IPS-NIHi7 (cell line): ENCODE measurements around the gene CBX2.
"Not testable (repeated sequence)": the region's sequence is repeated elsewhere in the genome, so short reads cannot be mapped to it uniquely, and the experiment has no call there.

Source experiments
- DNase-seq: peaks from one replicate; pipeline ENCODE4 v3.0.0; 2012; ENCODE audit warnings: mixed read lengths; ENCODE audit errors: extremely low spot score

CBX2 gene

GRCh38 chr17:79742951-79743476 is 34.9 kb upstream of the CBX2 start:
- DNase-seq: no peak

DNA sequence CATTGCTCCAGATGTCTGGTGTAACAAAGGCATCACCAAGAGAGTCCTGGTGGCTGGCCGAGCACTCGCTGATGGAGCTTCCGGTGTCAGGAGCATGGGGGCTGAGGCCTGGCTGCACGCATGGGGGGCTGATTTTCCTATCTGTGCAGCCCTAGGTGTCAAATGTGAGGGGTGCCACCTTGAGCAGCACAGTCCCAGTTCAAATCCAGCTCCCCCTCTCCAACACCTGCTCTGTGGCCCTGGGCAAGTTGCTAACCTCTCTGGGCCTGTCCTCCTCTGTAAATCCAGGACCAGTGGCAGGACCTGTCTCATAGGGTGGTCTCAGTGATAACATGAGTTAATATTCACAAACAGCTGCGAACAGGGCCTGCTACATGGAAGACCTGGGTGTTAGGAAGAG is 34.3 kb upstream of the CBX2 start:
- DNase-seq: no peak

GRCh38 chr17:79745641-79746105 is 32.3 kb upstream of the CBX2 start:
- DNase-seq: no peak

- DNase-seq: peak; percentile 39
These were observed 30.9 kb upstream of the CBX2 start for GRCh38 chr17:79746889-79747507.

- peak; percentile 53 for DNase-seq
These were observed 30.2 kb upstream of the CBX2 start for GRCh38 chr17:79747508-79748294.

DNA sequence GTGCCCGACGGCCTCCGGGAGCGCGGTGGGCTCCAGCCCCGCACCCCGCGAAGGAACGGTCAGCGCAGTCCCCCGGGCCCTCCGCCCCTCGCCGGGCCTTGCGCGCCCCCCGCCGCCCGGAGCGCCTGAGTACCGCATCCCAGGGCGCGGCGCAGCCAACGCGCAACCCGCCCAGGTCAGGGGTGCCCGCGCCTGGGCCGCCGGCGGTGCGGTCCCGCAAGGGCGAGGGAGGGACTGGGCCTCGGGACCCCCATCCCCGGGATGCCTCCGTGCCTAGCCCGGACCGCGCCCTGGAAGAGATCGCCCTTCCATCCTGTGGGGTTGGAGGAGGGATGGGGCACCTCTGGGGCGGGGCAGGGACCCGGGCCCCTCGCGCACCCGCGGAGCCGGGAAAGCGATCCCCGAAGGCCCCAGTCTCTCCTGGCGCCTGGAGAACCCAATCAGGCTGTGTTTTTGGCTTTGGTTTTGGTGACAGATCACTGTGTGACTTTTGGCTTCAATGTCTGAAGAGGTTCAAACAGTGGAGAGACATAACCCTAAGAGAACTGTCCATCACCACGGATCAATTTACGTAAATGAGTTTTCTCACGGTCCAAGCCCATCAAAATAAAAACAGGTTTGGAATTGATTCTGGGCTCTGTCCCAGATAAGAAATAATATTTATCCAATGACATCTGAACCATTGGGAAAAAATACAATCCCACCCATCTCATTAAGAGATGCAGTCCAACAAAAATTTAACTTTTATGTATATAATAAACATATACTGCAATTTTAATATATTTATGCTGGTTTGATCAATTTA is 29.5 kb upstream of the CBX2 start:
- DNase-seq: no peak

DNA sequence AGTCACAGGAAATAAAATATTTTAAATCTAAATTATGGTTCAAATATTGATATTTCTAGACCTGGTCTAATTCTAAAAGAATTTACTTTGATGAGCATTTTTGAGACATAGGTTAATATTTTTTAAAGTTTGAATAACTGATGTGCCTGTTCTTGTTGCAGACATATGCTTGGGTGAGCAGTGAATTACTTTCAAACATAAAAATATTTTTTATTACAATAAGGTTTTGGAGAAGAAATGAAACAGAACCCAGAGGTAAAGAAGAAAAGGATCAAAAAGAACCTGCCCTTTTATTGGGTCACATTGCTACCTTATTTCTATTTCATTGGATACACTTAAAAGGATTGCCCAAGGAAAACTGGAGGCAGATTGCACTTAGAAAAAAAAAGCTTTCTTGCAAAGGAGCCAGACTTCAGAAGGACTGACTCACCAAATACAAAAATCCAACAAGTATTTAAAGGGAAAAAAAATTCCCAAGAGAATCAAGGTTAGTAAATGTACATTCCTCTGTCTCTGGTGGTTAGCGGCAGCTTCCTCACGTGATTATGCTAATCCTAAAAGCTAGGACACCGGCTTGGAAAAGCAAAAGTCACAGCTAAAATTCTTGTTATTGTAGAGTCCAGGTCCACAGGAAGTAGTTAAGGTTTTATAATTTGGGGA is 28.7 kb upstream of the CBX2 start:
- no peak for DNase-seq

DNA sequence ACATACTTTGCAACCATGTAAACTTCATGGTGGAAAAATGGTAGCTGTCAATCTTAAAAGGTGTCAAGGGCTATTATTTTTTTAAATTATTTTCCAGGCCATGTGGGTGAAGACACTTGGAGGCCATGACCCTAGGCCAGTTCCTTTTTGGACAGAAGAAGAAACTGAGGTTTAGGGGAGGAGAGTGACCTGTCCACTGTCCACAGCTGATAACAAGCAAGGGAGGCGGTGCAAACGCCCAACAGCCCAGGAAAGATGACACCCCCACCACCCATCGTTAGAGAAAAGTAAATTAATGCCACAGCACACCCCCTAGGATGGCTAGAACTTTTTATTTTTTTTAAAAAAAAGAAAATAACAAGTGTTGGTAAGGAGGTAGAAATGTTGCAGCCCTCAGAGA is 28.0 kb upstream of the CBX2 start:
- DNase-seq: no peak

GRCh38 chr17:79750650-79751545 is 27.1 kb upstream of the CBX2 start:
- no peak for DNase-seq

DNA sequence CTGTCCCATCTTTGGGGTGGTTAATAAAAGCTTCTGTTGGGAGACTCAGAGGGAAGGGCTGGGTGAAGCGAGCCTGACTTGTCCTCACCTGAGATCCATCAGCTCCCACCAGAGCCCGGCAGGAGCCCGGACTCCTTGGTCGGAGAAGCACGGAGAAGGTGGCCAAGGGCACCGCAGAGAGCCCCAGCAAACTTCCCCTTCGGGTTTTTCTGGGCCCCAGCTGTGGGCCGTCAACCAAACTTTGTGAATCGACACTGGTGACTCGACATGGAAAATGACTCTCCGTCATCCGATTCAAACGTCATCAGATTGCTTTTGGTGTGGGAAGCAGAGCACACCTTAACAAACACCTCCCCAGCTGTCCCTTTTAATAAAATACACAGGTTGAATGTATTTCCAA is 25.8 kb upstream of the CBX2 start:
- no peak for DNase-seq

- no peak for DNase-seq
These were observed 23.6 kb upstream of the CBX2 start for GRCh38 chr17:79754370-79754769.

DNA sequence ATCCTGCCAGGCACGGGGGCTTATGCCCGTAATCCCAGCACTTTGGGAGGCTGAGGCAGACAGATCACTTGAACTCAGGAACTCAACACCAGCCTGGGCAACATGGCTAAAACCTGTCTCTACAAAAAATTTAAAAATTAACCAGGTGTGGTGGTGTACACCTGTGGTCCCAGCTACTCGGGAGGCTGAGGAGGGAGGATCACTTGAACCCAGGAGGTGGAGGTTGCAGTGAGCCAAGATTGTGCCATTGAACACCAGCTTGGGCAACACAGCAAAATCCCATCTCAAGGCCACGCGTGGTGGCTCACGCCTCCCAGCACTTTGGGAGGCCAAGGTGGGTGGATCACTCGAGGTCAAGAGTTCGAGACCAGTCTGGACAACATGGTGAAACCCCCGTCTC is 23.0 kb upstream of the CBX2 start:
- not testable (repeated sequence) for DNase-seq

- no peak for DNase-seq
These were observed 22.4 kb upstream of the CBX2 start for GRCh38 chr17:79755591-79755990.

GRCh38 chr17:79757140-79757745 is 20.7 kb upstream of the CBX2 start:
- no peak for DNase-seq

DNA sequence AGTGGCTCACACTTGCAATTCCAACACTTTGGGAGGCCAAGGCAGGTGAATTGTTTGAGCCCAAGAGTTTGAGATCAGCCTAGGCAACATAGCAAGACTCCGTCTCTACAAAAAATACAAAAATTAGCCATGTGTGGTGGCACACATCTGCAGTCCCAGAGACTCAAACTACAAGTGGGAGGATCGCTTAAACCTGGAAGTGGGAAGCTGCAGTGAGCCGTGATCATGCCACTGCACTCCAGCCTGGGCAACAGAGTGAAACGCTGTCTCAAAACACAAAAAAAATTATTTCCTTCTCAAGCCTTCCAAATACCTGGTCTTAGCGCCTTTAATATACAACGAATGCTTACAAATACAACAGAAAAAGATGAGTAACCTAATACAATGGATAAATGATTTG is 19.7 kb upstream of the CBX2 start:
- DNase-seq: no peak

DNA sequence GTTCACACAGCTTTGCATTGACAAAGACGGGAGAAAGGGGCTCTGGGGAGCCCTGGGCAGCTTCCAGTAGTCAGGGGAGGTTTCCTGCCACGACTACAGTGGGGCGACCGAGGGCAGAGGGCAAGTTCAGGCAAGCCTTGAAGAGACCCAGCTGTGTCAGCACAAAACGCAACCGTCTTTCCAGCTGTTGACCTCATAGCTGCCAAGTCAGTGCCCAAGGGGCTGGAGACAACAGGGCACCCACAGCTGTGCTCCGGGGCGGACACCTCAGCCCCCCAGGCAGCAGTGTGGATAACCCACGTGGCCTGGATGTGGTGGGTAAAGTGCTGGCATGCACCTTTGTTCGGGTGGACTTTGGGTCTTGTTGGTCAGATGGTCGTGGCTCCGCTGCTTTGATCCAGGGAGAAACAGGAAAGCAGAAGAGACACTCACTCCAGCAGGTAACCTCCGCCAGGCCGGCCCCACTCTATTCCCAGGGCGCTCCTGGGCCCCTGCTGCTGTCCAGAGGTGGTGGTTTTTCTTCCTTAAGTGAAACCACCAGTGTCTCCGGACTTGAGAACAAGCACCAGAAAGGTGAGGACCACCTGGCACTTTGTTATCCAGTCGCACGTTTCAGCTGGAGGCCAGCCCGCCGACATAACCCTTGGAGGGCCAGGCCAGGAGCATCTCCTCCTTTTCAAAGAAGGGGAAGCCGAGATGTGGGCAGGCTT is 17.6 kb upstream of the CBX2 start:
- no peak for DNase-seq

GRCh38 chr17:79761894-79762589 is 15.9 kb upstream of the CBX2 start:
- DNase-seq: no peak

DNA sequence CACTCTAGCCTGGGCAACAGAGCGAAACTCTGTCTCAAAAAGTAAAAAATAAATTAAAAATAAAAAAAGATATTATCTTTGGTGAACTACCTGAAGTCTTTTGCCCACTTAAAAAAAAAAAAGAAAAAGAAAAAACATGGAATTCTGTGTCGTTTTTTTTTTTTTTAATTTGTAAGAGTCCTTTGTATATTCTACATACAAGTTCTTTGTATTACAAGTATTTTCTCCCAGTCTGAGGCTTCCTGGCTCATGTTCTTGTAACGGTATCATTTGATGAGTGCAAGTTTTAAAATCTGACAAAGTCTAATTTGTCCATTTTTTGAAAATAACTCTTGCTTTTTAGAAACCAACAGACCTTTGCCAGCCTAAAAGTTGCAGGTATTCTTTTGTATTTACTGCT is 12.2 kb upstream of the CBX2 start:
- DNase-seq: no peak
